NCI-H774 (cell line): Measurements from ENCODE around the gene LIPT2.

Experiments
- DNase-seq: peaks from one replicate; lab custom pipeline; 2025; lab: John Stamatoyannopoulos, UW

Gene LIPT2

DNA sequence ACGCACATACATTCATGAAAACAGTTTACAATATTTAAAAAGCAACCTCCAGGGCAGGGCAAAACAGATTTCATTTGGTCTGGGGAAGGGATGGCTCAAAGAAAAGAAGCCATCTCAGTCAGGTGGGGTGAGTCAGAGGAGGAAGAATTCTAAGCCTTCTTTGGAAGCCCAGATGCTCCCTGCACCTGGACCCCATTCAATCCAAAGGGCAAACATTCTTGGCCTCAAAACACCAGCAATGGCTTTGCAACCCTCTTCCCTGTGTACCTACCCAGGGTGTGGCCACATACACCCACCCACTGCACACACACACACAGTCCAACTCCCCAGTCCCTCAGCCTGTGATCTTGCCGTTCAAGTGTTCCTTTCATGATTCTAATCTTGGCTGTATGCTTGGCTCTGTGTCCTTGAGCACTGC lies 28.2 kb downstream of the LIPT2 start:
- no peak for DNase-seq

- DNase-seq = no peak
Observed at GRCh38 chr11:74464746-74465145, 28.8 kb downstream of the LIPT2 start.

GRCh38 chr11:74463216-74463615 lies 30.3 kb downstream of the LIPT2 start:
- DNase-seq = no peak

DNA sequence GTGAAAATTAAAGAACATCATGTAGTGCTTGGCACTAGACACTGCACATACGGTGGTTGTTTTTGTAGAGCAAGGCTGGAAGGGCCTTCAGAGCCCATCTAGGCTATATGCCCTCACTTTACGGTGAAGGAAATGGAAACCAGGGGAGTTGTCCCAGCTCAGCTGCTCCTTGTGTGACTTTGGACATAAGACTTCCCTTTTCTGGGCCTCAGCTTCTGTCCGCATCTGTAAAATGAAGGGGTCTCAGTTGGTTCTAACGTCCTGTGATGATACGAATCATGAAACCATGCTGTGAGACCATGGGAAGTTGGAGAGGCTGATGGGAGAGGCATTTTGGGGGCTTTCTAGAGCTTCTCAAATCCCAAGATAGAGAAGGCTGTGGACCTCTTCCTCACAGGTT lies 30.9 kb downstream of the LIPT2 start:
- DNase-seq = no peak

DNA sequence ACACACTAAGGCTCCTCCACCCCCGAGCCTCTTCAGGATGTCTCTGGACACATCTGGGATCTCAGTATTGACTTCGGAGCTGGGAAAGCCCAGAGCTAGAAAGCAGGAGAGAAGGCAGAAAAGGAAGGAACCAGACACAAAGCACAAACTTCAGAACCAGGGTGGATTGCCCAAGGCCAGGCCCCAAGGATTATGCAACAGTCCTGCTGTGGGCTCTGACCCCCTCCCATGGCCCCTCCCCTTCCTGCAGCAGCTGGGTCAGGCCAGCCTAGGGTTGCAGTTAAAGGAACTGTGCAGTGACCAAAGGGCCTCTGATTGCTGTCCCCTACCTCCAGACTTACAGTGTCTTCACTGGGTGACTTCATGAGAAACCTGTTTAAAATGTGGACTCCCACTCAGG lies 31.5 kb downstream of the LIPT2 start:
- DNase-seq = no peak

DNA sequence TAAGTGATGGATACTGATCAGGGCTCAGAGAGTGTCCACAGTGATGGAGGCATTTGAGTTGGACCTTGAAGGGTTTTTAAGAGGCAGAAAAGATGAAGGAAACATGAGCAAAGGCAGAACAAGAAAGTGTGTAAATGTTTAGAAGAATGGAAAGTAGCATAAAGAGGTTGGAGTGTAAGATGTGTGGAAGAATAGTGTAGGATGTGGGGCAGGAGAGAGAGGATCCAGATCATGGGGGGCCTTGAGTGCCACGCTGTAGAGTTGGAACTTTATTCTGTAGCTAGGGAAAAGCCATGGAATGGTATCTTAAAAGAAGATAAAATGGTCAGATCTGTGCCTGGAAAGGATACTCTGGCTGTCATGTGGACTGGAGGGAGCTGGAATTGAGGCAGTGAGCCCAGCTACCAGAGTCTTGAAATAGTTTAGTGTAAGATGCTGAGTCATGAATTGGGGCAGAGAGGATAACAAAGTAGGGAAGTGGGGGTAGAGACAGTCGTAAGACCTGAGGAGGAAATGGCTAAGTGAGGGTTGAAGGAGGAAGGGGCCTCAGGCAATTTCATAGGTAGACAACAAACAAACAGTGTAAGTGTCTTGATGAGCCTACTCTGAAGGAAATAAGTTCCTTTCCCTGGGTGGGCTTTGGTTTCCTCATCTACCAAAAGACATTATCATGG lies 32.9 kb downstream of the LIPT2 start:
- DNase-seq = no peak

DNA sequence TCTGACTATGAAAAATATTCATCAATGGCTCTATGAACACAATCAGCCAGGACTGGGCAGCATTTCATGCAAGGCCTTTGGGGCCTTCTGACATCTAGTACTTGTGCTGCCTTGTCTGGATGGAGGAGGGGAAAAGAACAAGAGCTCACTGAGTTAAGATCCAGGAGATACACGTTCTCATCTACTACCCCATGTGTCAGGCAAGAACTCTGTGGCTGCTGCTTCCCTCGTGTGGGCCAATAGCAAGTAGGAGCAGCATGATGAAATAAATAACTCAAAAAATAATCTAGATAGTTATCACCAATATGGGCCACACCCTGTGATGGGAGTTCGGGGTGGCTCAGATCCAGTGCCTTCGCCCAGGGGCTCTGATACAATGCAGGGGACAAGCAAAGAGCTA lies 33.5 kb downstream of the LIPT2 start:
- DNase-seq = no peak

GRCh38 chr11:74459584-74459983 lies 33.9 kb downstream of the LIPT2 start:
- DNase-seq = no peak

- no peak for DNase-seq
Observed at GRCh38 chr11:74457356-74457755, 36.2 kb downstream of the LIPT2 start.

DNA sequence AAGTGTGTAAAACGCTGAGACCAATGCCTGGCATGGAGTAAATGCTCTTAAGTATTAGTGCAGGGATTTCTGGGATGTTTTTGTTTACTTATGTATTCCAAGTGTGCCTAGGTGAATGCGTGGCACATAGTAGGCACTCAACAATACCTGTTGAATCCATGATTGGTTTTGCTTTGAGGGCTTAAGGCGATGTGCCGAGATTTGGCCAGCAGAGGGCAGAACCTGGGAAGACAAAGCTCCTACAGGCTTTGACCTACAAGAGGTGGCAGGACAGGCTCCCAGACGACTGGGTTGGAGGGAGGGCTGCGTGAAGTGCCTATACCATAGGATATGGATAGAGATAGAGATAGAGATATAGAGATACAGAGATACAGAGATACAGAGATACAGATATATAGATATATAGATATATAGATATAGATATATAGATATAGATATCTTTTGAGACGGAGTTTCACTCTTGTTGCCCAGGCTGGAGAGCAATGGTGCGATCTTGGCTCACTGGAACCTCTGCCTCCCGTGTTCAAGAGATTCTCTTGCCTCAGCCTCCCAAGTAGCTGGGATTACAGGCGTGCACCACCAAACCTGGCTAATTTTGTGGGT lies 40.0 kb downstream of the LIPT2 start:
- peak; percentile 50 for DNase-seq

- DNase-seq = no peak
Observed at GRCh38 chr11:74452366-74452765, 41.2 kb downstream of the LIPT2 start.

DNA sequence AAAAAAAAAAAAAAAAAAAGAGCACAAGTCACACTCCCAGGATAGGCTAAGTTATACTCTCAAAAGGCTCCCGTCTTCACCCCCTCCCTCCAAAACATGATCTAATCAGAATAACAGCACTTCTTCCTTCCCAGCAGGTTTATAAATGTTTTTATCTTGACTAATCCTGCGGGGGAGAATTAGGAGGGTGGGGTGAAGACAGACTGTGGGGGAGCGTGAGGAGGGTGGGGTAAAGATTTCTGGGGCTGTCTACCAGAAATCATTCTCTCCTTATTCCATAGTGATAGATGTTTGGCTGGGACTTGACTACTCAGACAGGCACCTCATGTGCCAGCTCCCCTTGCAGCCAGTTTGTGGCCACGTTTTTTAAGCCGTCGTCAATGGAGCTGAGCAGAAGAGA lies 43.2 kb downstream of the LIPT2 start:
- no peak for DNase-seq

GRCh38 chr11:74449369-74449931 lies 44.1 kb downstream of the LIPT2 start:
- DNase-seq = peak; percentile 87

DNA sequence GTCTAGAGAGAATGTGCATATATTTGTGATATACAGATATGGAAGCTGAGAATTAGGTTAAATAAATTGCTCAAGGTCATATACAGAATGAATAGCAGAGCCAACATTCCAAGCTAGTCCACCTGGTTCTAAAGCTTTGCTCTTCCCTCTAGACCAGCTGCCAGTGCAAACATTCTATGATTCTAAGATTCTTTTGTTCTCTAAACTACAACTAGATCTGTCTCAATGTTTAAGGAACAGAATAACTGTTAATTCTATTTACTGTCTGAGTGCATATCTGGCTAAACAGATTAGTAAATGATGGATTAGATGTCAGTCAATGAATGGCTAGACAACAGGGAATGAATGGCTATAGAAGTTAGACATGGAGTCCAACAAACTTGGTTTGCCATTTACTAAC lies 45.8 kb downstream of the LIPT2 start:
- no peak for DNase-seq

DNA sequence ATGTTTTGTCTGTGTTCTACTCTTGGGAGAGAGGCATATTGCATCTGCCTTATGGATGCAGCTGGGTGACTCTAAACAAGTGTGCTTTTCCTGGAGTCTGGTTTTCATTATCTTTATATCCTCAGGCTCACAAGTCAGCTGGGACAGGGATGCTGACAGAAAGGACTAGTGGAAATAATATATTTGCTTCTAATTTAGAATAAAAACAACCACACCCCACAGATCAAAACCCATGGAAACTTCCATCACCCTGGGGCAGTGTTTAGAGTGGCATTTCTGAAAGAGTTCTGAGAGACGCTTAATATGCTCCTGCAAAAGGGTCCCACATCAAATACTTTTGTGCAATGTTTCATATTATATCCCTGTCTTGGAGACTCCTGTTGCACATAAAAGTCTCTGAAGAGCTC lies 47.0 kb downstream of the LIPT2 start:
- no peak for DNase-seq

GRCh38 chr11:74444173-74444826 lies 49.2 kb downstream of the LIPT2 start:
- DNase-seq = no peak

- DNase-seq = peak; percentile 84
Observed at GRCh38 chr11:74443071-74443864, 50.3 kb downstream of the LIPT2 start.

GRCh38 chr11:74442636-74443035 lies 50.9 kb downstream of the LIPT2 start:
- no peak for DNase-seq
